ENCODE measurements around the gene TTC7B.
A peak's percentile ranks its signal among the peaks of the same experiment; 100 is the strongest.

TTC7B gene

GRCh38 chr14:90617961-90618360, 198.3 kb downstream of the TTC7B start:
- H3K9me3 ChIP-seq (ENCODE audit: low read length): no peaks in the 10 kb centered on the region
- no peak overlapping the region for H3K27ac ChIP-seq (ENCODE audit: low read depth, low read length)
- H3K4me1 ChIP-seq (ENCODE audit: insufficient read depth, low read length): peaks cover 7% of the 10 kb centered on the region
- H3K36me3 ChIP-seq (ENCODE audit: insufficient read depth, low read length): peaks cover 8% of the 10 kb centered on the region
- H3K27me3 ChIP-seq (ENCODE audit: control insufficient read depth in 1 of 2, insufficient read depth in 2 of 2, low read length in 2 of 2): no peaks in the 10 kb centered on the region
- H3K9ac ChIP-seq (ENCODE audit: low read length): no peak overlapping the region
- H3K4me3 ChIP-seq (ENCODE audit: low read depth in 1 of 2, low read length in 2 of 2): no peak overlapping the region

DNA sequence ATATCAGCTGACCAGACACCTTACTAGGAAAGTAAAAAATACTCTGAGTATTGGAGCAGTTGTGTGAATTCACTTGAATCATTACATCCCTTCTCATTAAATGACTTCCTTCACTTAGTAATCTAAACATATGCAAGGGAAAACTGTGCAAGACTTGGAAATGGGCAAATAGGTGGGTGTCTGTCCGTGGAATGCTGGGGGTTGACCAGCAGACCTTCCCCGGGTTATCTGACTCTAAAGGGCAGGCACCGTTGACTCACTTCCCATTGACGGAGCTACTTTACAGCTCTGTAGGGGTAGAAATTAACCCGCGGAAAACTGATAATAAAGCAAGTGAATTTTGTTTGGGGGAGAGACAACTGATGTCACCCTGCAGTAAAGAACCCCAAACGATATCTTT, 199.3 kb downstream of the TTC7B start:
- Histone ChIP-seq H3K9ac (ENCODE audit: low read length) (no peak overlapping the region), H3K27ac (ENCODE audit: low read depth, low read length) (no peak overlapping the region), H3K4me3 (ENCODE audit: low read depth in 1 of 2, low read length in 2 of 2) (no peak overlapping the region), H3K4me1 (ENCODE audit: insufficient read depth, low read length) (peaks cover 7% of the 10 kb centered on the region), H3K36me3 (ENCODE audit: insufficient read depth, low read length) (peaks cover 8% of the 10 kb centered on the region), H3K27me3 (ENCODE audit: control insufficient read depth in 1 of 2, insufficient read depth in 2 of 2, low read length in 2 of 2) (no peaks in the 10 kb centered on the region), H3K9me3 (ENCODE audit: low read length) (no peaks in the 10 kb centered on the region)

DNA sequence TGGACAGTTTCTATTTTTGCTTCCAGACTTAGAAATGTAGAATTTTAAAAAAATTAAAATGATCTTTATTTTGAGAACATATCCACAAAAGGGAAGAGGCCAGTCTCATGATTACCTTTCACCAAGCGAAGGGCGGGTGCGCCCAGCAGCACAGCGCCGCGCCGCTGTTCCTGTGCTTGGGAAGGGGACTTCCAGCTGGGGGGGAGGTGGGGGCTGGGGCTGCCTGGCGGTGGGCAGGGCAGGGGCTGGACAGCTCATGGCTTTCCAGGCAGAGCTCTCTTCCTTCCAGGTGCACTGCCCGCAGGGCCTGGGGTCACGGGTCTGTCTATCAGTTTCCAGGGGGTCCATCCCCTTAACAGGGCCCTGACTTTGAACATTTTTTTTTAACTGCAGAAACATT, 199.9 kb downstream of the TTC7B start:
- Histone ChIP-seq H3K4me3 (ENCODE audit: low read depth in 1 of 2, low read length in 2 of 2) (no peak overlapping the region), H3K36me3 (ENCODE audit: insufficient read depth, low read length) (peaks cover 8% of the 10 kb centered on the region), H3K4me1 (ENCODE audit: insufficient read depth, low read length) (peaks cover 7% of the 10 kb centered on the region), H3K9me3 (ENCODE audit: low read length) (no peaks in the 10 kb centered on the region), H3K27me3 (ENCODE audit: control insufficient read depth in 1 of 2, insufficient read depth in 2 of 2, low read length in 2 of 2) (no peaks in the 10 kb centered on the region), H3K9ac (ENCODE audit: low read length) (no peak overlapping the region), H3K27ac (ENCODE audit: low read depth, low read length) (no peak overlapping the region)

- Histone ChIP-seq H3K9me3 (ENCODE audit: low read length) (no peaks in the 10 kb centered on the region), H3K27me3 (ENCODE audit: control insufficient read depth in 1 of 2, insufficient read depth in 2 of 2, low read length in 2 of 2) (no peaks in the 10 kb centered on the region), H3K27ac (ENCODE audit: low read depth, low read length) (peak overlapping the region; percentile 12), H3K36me3 (ENCODE audit: insufficient read depth, low read length) (peaks cover 8% of the 10 kb centered on the region), H3K4me1 (ENCODE audit: insufficient read depth, low read length) (peaks cover 7% of the 10 kb centered on the region), H3K9ac (ENCODE audit: low read length) (no peak overlapping the region), H3K4me3 (ENCODE audit: low read depth in 1 of 2, low read length in 2 of 2) (no peak overlapping the region)
Measured at GRCh38 chr14:90615517-90616060, 200.6 kb downstream of the TTC7B start.

DNA sequence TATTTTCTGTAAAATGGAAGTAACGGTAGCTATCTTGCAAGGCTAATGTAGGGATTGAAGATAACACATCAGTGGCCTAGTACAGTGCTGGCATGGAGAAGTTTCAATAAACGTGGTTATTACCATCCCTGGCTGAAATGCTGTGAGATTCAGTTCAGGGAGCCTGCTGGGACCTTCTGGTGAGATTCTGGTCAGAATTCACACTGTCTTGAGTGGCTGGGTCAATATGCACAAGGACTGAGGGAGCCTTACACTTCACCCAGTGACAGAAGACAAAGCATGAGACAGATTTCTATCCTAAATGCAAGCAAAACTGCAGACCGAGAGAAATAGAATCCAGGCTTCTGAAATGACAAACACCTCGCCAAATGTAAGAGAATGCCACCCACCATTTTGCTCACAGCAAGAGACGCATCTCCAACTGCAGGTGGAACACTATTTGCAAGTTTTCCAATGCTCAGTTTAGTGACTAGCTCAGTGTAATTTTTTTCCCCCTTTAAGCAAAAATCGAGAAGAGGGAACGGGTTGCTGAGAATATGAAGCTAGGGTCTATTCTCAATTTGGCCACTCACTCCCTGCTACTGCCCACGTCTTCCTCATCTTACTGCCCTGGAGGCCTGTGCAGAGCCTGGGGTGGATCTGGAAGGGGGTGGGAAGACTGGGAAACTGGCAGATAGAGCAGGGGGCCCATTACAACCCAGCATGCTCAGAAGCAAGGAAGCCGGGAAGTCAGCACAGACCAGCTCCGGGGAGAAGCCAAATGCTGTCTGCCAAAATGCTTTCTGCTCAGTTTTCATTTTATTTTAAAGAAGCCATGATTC, 201.3 kb downstream of the TTC7B start:
- no peak overlapping the region for H3K9ac ChIP-seq (ENCODE audit: low read length)
- no peak overlapping the region for H3K4me3 ChIP-seq (ENCODE audit: low read depth in 1 of 2, low read length in 2 of 2)
- H3K9me3 ChIP-seq (ENCODE audit: low read length): no peaks in the 10 kb centered on the region
- H3K27ac ChIP-seq (ENCODE audit: low read depth, low read length): peak overlapping the region; percentile 12
- H3K4me1 ChIP-seq (ENCODE audit: insufficient read depth, low read length): peaks cover 11% of the 10 kb centered on the region
- no peaks in the 10 kb centered on the region for H3K27me3 ChIP-seq (ENCODE audit: control insufficient read depth in 1 of 2, insufficient read depth in 2 of 2, low read length in 2 of 2)
- peaks cover 8% of the 10 kb centered on the region for H3K36me3 ChIP-seq (ENCODE audit: insufficient read depth, low read length)

DNA sequence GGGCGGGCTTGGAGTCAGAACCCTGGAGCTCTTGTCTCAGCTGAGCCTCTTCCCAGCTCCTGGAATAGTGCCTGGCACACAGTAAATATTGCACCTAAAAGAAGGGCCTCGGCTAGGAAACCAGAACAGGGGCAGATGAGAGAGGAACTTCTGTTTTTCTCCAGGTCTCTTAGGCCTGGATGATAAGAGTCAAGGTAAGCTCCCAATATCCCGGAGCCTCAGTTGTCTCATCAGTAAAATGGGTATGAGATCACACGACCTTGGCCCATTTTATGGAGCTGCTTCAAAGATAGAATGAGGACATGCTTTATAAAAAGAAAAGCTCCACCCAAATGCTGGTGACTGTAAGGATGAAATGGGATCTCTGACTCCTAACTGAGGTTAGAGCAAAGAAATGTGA, 202.2 kb downstream of the TTC7B start:
- no peaks in the 10 kb centered on the region for H3K9me3 ChIP-seq (ENCODE audit: low read length)
- no peak overlapping the region for H3K4me3 ChIP-seq (ENCODE audit: low read depth in 1 of 2, low read length in 2 of 2)
- H3K9ac ChIP-seq (ENCODE audit: low read length): no peak overlapping the region
- no peaks in the 10 kb centered on the region for H3K27me3 ChIP-seq (ENCODE audit: control insufficient read depth in 1 of 2, insufficient read depth in 2 of 2, low read length in 2 of 2)
- H3K36me3 ChIP-seq (ENCODE audit: insufficient read depth, low read length): peaks cover 5% of the 10 kb centered on the region
- peaks cover 20% of the 10 kb centered on the region for H3K4me1 ChIP-seq (ENCODE audit: insufficient read depth, low read length)
- H3K27ac ChIP-seq (ENCODE audit: low read depth, low read length): peak overlapping the region; percentile 8

DNA sequence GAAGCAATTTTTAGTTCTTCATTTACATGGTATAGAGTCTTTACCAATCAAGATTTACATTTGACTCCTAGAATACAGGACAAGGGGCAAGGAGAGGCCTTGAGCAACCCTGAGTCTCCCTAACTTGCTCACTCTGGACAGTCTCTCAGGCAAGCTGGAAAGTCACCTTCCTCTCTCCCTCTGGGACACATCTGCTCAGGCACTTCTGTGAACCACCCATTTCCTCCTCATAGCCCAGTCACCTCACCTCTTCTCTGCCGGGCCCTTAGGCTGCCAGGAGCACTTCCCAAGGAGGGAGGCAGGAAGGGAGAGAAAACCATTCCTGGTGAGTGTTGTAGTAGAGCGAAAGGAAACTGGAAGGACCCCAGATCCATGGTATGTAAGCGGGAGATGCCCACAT, 202.8 kb downstream of the TTC7B start:
- H3K4me3 ChIP-seq (ENCODE audit: low read depth in 1 of 2, low read length in 2 of 2): no peak overlapping the region
- peaks cover 26% of the 10 kb centered on the region for H3K4me1 ChIP-seq (ENCODE audit: insufficient read depth, low read length)
- no peak overlapping the region for H3K9ac ChIP-seq (ENCODE audit: low read length)
- no peaks in the 10 kb centered on the region for H3K9me3 ChIP-seq (ENCODE audit: low read length)
- no peaks in the 10 kb centered on the region for H3K27me3 ChIP-seq (ENCODE audit: control insufficient read depth in 1 of 2, insufficient read depth in 2 of 2, low read length in 2 of 2)
- H3K27ac ChIP-seq (ENCODE audit: low read depth, low read length): no peak overlapping the region
- peaks cover 5% of the 10 kb centered on the region for H3K36me3 ChIP-seq (ENCODE audit: insufficient read depth, low read length)

GRCh38 chr14:90612801-90613200, 203.4 kb downstream of the TTC7B start:
- no peaks in the 10 kb centered on the region for H3K9me3 ChIP-seq (ENCODE audit: low read length)
- H3K36me3 ChIP-seq (ENCODE audit: insufficient read depth, low read length): peaks cover 2% of the 10 kb centered on the region
- no peak overlapping the region for H3K4me3 ChIP-seq (ENCODE audit: low read depth in 1 of 2, low read length in 2 of 2)
- no peak overlapping the region for H3K27ac ChIP-seq (ENCODE audit: low read depth, low read length)
- H3K27me3 ChIP-seq (ENCODE audit: control insufficient read depth in 1 of 2, insufficient read depth in 2 of 2, low read length in 2 of 2): no peaks in the 10 kb centered on the region
- H3K9ac ChIP-seq (ENCODE audit: low read length): no peak overlapping the region
- peaks cover 29% of the 10 kb centered on the region for H3K4me1 ChIP-seq (ENCODE audit: insufficient read depth, low read length)

- Histone ChIP-seq H3K4me1 (ENCODE audit: insufficient read depth, low read length) (peaks cover 29% of the 10 kb centered on the region), H3K9me3 (ENCODE audit: low read length) (no peaks in the 10 kb centered on the region), H3K9ac (ENCODE audit: low read length) (no peak overlapping the region), H3K4me3 (ENCODE audit: low read depth in 1 of 2, low read length in 2 of 2) (no peak overlapping the region), H3K27ac (ENCODE audit: low read depth, low read length) (no peak overlapping the region), H3K36me3 (ENCODE audit: insufficient read depth, low read length) (no peaks in the 10 kb centered on the region), H3K27me3 (ENCODE audit: control insufficient read depth in 1 of 2, insufficient read depth in 2 of 2, low read length in 2 of 2) (no peaks in the 10 kb centered on the region)
Measured at GRCh38 chr14:90611936-90612335, 204.3 kb downstream of the TTC7B start.

DNA sequence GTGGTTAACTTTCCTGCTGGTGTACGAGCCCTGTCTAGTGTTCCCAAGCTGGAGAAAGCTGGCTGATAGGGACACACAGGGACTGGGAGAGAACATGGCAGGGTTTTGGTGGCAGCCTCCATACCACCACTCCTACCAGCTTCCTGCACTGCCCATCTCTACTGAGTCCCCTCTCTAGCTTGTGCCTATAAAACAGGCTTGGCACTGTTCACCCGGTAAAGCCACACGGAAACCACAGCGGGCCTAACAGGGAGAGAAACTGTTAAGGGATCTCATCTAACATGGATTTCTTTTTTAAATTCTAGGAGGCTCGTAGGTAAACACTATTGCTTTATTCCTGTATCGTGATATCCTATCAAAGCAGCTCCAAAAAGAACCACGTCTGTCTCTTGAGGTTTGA, 204.7 kb downstream of the TTC7B start:
- peaks cover 29% of the 10 kb centered on the region for H3K4me1 ChIP-seq (ENCODE audit: insufficient read depth, low read length)
- H3K9me3 ChIP-seq (ENCODE audit: low read length): no peaks in the 10 kb centered on the region
- no peak overlapping the region for H3K4me3 ChIP-seq (ENCODE audit: low read depth in 1 of 2, low read length in 2 of 2)
- no peak overlapping the region for H3K9ac ChIP-seq (ENCODE audit: low read length)
- H3K36me3 ChIP-seq (ENCODE audit: insufficient read depth, low read length): no peaks in the 10 kb centered on the region
- H3K27me3 ChIP-seq (ENCODE audit: control insufficient read depth in 1 of 2, insufficient read depth in 2 of 2, low read length in 2 of 2): no peaks in the 10 kb centered on the region
- H3K27ac ChIP-seq (ENCODE audit: low read depth, low read length): no peak overlapping the region

DNA sequence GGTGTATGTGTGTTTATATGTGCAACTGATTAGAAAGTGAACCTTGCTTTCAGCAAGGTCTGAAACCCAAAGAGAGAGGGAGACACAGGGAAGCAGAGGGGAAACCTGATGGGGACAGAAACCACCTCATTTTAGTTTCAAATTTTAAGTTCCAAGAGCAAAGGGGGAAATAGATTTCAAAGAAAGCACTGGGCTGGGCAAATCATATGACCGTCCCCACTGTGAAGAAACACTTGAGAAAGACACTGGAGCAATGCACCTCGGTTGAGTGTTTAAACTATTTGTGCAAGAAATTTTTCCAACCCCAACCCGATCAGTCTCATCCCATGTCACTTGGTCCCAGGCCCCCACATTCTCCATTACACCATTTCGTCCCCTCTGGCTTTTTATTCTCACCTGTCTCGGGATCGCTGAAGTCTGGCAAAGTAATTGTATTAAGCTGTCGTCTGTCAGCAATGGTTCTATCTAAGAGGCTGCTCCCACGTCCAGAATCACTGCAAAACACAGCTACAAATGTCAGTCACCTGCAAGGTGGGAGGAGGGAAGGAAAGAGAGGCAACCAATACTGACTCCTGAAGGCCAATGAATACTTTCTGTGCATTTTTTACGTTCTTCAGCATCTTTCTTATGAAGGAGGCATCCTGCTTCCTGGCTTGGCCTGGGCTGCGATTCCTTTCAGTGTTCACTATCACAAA, 205.7 kb downstream of the TTC7B start:
- H3K4me3 ChIP-seq (ENCODE audit: low read depth in 1 of 2, low read length in 2 of 2): no peak overlapping the region
- no peaks in the 10 kb centered on the region for H3K36me3 ChIP-seq (ENCODE audit: insufficient read depth, low read length)
- H3K4me1 ChIP-seq (ENCODE audit: insufficient read depth, low read length): peaks cover 29% of the 10 kb centered on the region
- no peaks in the 10 kb centered on the region for H3K27me3 ChIP-seq (ENCODE audit: control insufficient read depth in 1 of 2, insufficient read depth in 2 of 2, low read length in 2 of 2)
- H3K9ac ChIP-seq (ENCODE audit: low read length): no peak overlapping the region
- H3K9me3 ChIP-seq (ENCODE audit: low read length): no peaks in the 10 kb centered on the region
- H3K27ac ChIP-seq (ENCODE audit: low read depth, low read length): peak overlapping the region; percentile 20

Measured in muscle layer of colon (tissue), 2 donors.